ENCODE data around the gene LAMA2.

GRCh38 chr6:129279343-129280292 is 396.7 kb downstream of the LAMA2 start:
- TF ChIP-seq MEIS2 (CRISPR knock-in tag; IDR thresholded peaks at IDR 0.05) (no peak), PREB (CRISPR knock-in tag; IDR thresholded peaks at IDR 0.05) (no peak), CTCF (CRISPR knock-in tag; IDR thresholded peaks at IDR 0.05) (no peak), ZFP1 (CRISPR knock-in tag; IDR thresholded peaks at IDR 0.05) (no peak), POLR2AphosphoS5 (IDR thresholded peaks at IDR 0.05; ENCODE audit: low read depth, low read length) (no peak), EZH2 (conservative IDR thresholded peaks at IDR 0.05; ENCODE audit: low read depth, low read length) (no peak), CEBPB (IDR thresholded peaks at IDR 0.05; ENCODE audit: borderline replicate concordance, low read depth, low read length) (no peak), BCLAF1 (IDR thresholded peaks at IDR 0.05) (no peak), POLR2A (IDR thresholded peaks at IDR 0.05; ENCODE audit: insufficient read depth in 1 of 2, low read depth in 2 of 2, low read length in 2 of 2) (no peak)

All from HepG2 (cell line).